Neural cell (in vitro differentiated cells): ENCODE measurements around the gene MAGI1. TPM values are rescaled to one million over a fixed set of nuclear protein-coding genes. Genes with fewer than 3 reads are reported as not detected.

Experiments
- H2AFZ ChIP-seq: fragments of 200-600, 300-800 bp; sonication (generic), shearing (Covaris generic); 2 replicates; pipeline ENCODE4 v1.6.0; 2014; ENCODE audit warnings: low read depth, mild to moderate bottlenecking, antibody characterized with exemption, low read length, moderate library complexity
- H3F3A ChIP-seq: fragments of 200-600 bp; shearing (Covaris generic); 2 replicates; pipeline ENCODE4 v1.6.1; 2016; ENCODE audit warnings: mild to moderate bottlenecking, moderate library complexity, mixed read lengths, antibody characterized with exemption, low read length; ENCODE audit not compliant: insufficient read depth, poor library complexity, severe bottlenecking
- H3K27ac ChIP-seq: fragments of 200-600, 300-800 bp; sonication (generic), shearing (Covaris generic); 2 replicates; pipeline ENCODE4 v1.5.1; 2014; ENCODE audit warnings: mild to moderate bottlenecking, low read length, moderate library complexity
- H3K27me3 ChIP-seq: fragments of 300-800, 200-600 bp; sonication (generic), shearing (Covaris generic); 2 replicates; pipeline ENCODE4 v1.6.0; 2014; ENCODE audit warnings: mild to moderate bottlenecking, low read depth, low read length, moderate library complexity; ENCODE audit not compliant: insufficient read depth
- H3K36me3 ChIP-seq: fragments of 300-800, 200-600 bp; sonication (generic), shearing (Covaris generic); 2 replicates; pipeline ENCODE4 v1.5.1; 2014; ENCODE audit warnings: mild to moderate bottlenecking, antibody characterized with exemption, low read length, moderate library complexity; ENCODE audit not compliant: insufficient read depth
- H3K4me2 ChIP-seq: fragments of 300-800, 200-600 bp; sonication (generic), shearing (Covaris generic); 2 replicates; pipeline ENCODE4 v1.6.0; 2014; ENCODE audit warnings: mild to moderate bottlenecking, low read length
- H3K4me3 ChIP-seq: fragments of 300-800, 200-600 bp; sonication (generic), shearing (Covaris generic); 2 replicates; pipeline ENCODE4 v1.5.1; 2014; ENCODE audit warnings: mild to moderate bottlenecking, low read length, moderate library complexity
- H3K79me2 ChIP-seq: fragments of 200-600 bp; shearing (Covaris generic); replicated peaks from 2 replicates; pipeline ENCODE4 v1.6.0; 2014; ENCODE audit warnings: mild to moderate bottlenecking, low read length, moderate library complexity; ENCODE audit not compliant: insufficient read depth
- H3K9ac ChIP-seq: fragments of 300-800, 200-600 bp; sonication (generic), shearing (Covaris generic); 2 replicates; pipeline ENCODE4 v1.6.1; 2016; ENCODE audit warnings: mild to moderate bottlenecking, low read length, mixed read lengths
- H3K9me2 ChIP-seq: fragments of 200-600 bp; shearing (Covaris generic); 2 replicates; pipeline ENCODE4 v1.6.1; 2016; ENCODE audit warnings: mild to moderate bottlenecking, low read length, mixed read lengths; ENCODE audit not compliant: insufficient read depth
- H3K9me3 ChIP-seq: fragments of 200-600, 300-800 bp; sonication (generic), shearing (Covaris generic); 2 replicates; pipeline ENCODE4 v1.6.1; 2016; ENCODE audit warnings: mild to moderate bottlenecking, mixed run types, low read length, moderate library complexity, mixed read lengths
- H4K20me1 ChIP-seq: fragments of 200-600 bp; shearing (Covaris generic); 2 replicates; pipeline ENCODE4 v1.6.1; 2016; ENCODE audit warnings: mild to moderate bottlenecking, mixed run types; ENCODE audit not compliant: insufficient read depth
- CTCF ChIP-seq: fragments of 450-650 bp; IDR thresholded peaks from 2 replicates; pipeline ENCODE4 v1.5.1; 2014; ENCODE audit warnings: antibody characterized with exemption, mild to moderate bottlenecking, moderate library complexity; ENCODE audit not compliant: poor library complexity, severe bottlenecking
- EP300 ChIP-seq: fragments of 450-650 bp; conservative IDR thresholded peaks from 2 replicates; pipeline ENCODE4 v1.6.1; 2014; ENCODE audit warnings: antibody characterized with exemption, mild to moderate bottlenecking, moderate library complexity; ENCODE audit not compliant: poor library complexity, severe bottlenecking
- EZH2 ChIP-seq: fragments of 200-600, 300-800 bp; shearing (Covaris generic), sonication (generic); IDR thresholded peaks from 2 replicates; pipeline ENCODE4 v1.6.1; 2014; ENCODE audit warnings: antibody characterized with exemption, low read length, borderline replicate concordance, mild to moderate bottlenecking; ENCODE audit not compliant: insufficient read depth, poor library complexity, severe bottlenecking
- MXI1 ChIP-seq: fragments of 450-650 bp; conservative IDR thresholded peaks from 2 replicates; pipeline ENCODE4 v1.6.1; 2014; ENCODE audit warnings: antibody characterized with exemption, mild to moderate bottlenecking; ENCODE audit not compliant: poor library complexity, severe bottlenecking
- POLR2AphosphoS5 ChIP-seq: IDR thresholded peaks from 2 replicates; pipeline ENCODE4 v1.6.1; 2012
- RAD21 ChIP-seq: fragments of 450-650 bp; conservative IDR thresholded peaks from 2 replicates; pipeline ENCODE4 v1.6.1; 2014; ENCODE audit warnings: antibody characterized with exemption, mild to moderate bottlenecking, moderate library complexity
- REST ChIP-seq: IDR thresholded peaks from 2 replicates; pipeline ENCODE4 v1.6.1; 2012; ENCODE audit warnings: borderline replicate concordance
- SMC3 ChIP-seq: fragments of 450-650 bp; conservative IDR thresholded peaks from 2 replicates; pipeline ENCODE4 v1.6.1; 2014; ENCODE audit warnings: antibody characterized with exemption, mild to moderate bottlenecking, moderate library complexity; ENCODE audit not compliant: poor library complexity
- TAF1 ChIP-seq: IDR thresholded peaks from 2 replicates; pipeline ENCODE4 v1.6.1; 2012; ENCODE audit warnings: low read depth
- polyA plus RNA-seq: library from polyadenylated mRNA; depleted of rRNA; stranded (reverse); fragments of >200 nt; gene quantifications from 2 replicates; pipeline ENCODE4 v1.2.3, GENCODE V29; 2014

The MAGI1 gene
- polyA plus RNA-seq, 1 donor from 2014 or later: 44.7 TPM

DNA sequence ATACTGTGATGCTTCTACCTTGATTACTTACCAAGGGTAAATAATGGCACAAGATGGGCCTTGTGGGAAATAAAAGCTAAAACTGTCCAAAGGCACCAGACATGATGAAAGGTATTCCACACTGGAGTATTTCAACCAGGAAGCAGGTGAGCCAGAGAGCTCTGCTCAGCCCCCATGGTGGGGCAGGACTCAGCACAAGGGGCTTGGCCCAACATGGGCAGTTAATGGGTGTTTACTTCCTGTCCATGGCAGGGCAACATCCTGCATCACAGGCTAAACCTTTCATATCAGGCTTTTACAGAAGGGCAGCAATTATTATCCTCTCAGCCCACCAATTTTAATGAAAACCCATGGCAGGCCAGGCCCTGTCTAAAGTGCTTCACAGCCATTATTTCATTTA lies 38.2 kb downstream of the MAGI1 start:
- Histone ChIP-seq H3K9me3 (no peaks in the 10 kb centered on the region), H4K20me1 (no peaks in the 10 kb centered on the region), H3K9me2 (no peaks in the 10 kb centered on the region), H3K4me3 (no peak overlapping the region), H2AFZ (no peak overlapping the region), H3K79me2 (no peaks in the 10 kb centered on the region), H3F3A (no peaks in the 10 kb centered on the region), H3K9ac (no peak overlapping the region), H3K27me3 (no peaks in the 10 kb centered on the region), H3K27ac (no peak overlapping the region), H3K36me3 (no peaks in the 10 kb centered on the region), H3K4me2 (no peak overlapping the region)
- TF ChIP-seq CTCF: no peak
- no peak for TF ChIP-seq EZH2
- TF ChIP-seq MXI1: no peak
- no peak for TF ChIP-seq EP300
- no peak for TF ChIP-seq RAD21
- no peak for TF ChIP-seq POLR2AphosphoS5
- TF ChIP-seq TAF1: no peak
- TF ChIP-seq SMC3: no peak
- TF ChIP-seq REST: no peak

- H4K20me1 ChIP-seq: no peaks in the 10 kb centered on the region
- no peaks in the 10 kb centered on the region for H3K9me3 ChIP-seq
- no peak overlapping the region for H3K27ac ChIP-seq
- no peaks in the 10 kb centered on the region for H3K36me3 ChIP-seq
- H2AFZ ChIP-seq: no peak overlapping the region
- no peaks in the 10 kb centered on the region for H3K27me3 ChIP-seq
- H3K4me3 ChIP-seq: no peak overlapping the region
- no peak overlapping the region for H3K4me2 ChIP-seq
- H3K79me2 ChIP-seq: no peaks in the 10 kb centered on the region
- no peak overlapping the region for H3K9ac ChIP-seq
- H3K9me2 ChIP-seq: no peaks in the 10 kb centered on the region
- H3F3A ChIP-seq: no peaks in the 10 kb centered on the region
- TF ChIP-seq EZH2 (no peak), MXI1 (no peak), RAD21 (no peak), CTCF (no peak), TAF1 (no peak), SMC3 (no peak), POLR2AphosphoS5 (no peak), EP300 (no peak), REST (no peak)
Measured at GRCh38 chr3:65999606-66000005, 39.1 kb downstream of the MAGI1 start.
